Measurements from ENCODE around the gene SUGP1.

Gene SUGP1

DNA sequence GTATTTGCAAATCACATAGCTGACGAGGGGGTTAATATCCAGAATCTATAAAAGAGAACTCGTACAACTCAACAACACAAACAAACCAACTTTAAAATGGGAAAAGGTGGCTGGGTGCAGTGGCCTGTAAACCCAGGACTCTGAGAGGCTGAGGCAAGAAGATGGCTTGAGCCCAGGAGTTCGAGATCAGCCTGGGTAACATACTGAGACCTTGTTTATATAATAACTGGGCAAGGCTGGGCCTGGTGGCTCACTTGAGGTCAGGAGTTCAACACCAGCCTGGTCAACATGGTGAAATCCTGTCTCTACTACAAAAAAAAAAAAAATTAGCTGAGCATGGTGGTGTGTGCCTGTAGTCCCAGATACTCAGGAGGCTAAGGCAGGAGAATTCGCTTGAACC is 25.4 kb downstream of the SUGP1 start:
- DNase-seq = no peak

DNA sequence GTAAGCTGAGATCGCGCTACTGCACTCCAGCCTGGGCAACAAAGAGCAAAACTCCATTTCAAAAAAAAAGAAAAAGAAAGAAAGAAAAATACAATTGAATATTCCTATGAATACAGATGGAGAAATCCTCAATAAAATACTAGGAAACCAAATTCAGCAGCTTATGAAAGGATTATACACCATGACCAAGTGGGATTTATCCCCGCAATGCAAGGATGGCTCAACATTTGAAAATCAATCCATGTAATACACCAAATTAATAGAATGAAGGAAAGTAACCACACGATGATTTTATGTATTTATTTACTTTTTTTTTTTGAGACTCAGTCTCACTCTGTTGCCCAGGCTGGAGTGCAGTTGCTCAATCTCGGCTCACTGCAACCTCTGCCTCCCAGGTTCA is 27.7 kb downstream of the SUGP1 start:
- no peak for DNase-seq

DNA sequence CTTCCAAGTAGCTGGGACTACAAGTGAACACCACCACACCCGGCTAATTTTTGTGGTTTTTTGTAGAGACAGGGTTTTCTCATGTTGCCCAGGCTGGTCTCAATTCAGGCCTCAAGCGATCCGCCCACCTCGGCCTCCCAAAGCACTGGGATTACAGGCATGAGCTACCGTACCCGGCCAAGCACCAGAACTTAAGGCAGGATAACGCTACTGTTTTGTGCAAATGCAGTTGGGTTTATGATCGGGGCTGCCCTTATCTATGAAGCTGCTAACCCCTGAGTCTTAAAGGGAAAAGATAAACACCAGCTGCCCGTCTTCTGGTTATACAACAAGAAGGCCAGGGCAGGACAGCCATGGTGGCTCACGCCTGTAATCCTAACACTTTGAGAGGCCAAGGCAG is 34.6 kb downstream of the SUGP1 start:
- DNase-seq = no peak

DNA sequence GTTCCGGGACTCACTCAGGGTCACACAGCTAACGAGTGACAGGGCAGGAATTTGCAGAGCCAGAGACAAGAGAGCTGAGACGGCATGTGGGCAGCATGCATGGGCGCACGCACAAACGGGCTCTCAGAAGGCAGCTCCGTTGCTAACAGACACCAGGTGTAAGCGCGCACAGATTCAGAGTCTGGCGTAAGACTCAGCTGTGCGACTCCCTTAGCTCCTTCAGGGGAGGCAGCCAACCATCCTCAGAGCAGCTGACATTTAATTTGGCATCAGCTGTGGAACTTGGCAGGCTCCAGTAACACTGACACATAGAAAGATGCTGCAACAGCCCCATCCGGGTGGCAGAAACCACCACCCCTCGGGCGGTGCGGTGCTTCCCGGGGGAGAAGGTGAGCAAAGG is 39.7 kb downstream of the SUGP1 start:
- DNase-seq = no peak

DNA sequence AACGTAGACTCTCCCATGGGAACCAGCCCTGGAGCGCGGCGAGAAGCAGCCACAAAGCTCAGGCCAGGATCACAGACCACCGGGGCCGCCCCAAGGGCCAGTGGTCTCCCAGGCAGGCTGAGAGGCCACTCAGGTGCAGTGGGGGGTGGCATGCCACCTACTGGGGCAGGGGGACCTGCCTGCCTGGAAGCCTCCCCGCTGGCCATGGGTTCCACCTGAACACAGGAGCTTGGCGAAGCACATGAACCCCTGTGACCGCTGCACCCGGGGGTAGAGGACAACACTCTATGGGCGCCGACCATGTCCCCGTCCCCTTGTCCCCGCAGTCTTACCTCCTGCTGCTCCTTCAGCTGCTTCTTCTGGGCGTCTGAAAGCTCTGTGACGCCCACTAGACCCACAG is 40.5 kb downstream of the SUGP1 start:
- no peak for DNase-seq

GRCh38 chr19:19279062-19279612 is 41.2 kb downstream of the SUGP1 start:
- DNase-seq = no peak

DNA sequence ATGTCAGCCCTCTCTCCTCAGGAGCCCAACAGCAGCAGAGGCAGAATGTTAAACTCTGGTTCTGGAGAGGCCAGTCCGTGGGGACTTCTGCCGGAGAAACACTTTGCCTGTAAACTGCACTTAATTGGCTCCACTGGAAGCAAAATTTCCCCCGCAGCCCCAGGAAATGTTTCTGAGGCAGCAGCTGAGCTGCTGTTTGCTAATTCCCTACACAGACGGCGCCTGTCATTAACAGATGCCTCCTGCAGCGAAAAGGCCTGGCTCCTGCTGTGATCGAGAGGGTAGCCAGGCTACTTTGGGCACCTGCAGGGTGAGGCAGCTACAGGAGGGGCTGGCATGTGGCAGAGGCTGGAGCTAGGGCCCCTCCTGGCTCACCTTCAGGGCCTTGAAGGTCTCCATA is 42.0 kb downstream of the SUGP1 start:
- no peak for DNase-seq

- no peak for DNase-seq
Measured at GRCh38 chr19:19276851-19277250, 43.5 kb downstream of the SUGP1 start.

DNA sequence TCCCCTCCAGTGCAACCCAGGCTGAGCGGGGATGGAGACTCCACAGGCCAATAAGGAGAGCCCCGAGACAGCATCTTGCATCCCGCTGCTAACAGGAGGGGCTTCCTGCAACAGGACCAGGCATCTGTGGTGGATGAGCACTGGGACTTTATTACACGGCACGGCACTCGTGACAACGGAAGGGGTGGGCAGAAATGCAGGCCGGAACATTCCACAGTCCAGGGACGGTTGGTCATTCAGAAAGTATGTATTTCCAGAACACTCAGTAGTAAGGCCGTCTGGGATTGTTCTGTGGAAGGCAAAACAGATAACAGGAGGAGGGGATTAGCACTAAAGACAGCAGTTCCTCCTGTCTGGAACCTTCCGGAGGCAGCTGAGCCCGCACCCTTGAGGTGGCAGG is 43.9 kb downstream of the SUGP1 start:
- DNase-seq = no peak

DNA sequence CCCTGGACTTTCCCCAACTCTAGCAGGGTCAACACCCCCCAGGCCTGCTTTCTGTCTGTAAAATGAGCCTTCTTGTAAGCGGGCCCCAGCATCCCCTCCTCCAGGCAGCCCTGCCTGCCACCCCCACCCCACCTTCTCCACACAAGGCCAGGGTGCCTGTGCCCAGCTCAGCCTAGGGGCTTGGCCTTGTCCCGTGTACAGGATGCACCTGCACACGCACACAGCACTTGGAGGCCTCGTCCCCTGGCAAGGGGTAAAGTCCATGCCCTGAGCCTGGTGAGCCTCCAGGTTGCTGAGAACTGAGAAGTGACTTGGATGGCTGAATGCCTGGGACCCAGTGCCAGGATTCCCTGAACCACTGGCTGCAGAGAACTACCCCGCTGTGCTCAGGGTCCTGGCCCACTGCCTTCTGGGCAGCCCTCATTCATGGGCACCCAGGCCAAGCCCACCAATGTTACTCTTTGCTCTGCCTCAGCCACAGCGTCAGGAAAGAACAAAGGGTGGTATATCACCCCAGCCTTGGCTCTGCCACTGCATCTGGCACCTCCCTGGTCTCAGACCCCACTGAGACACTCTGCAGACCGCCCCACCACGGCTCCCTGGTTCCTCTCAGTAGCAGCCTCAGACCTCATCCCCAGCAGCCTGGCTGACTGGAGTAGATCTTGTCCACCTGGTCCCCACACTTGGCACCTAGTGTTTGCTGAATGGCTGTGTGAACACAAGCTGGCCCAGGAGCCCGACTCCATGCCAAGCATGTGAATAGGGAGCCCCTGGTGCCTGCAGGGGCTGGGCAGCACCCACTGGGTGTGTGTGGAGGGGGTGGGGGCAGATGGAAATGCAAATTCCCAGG is 45.4 kb downstream of the SUGP1 start:
- DNase-seq = no peak

DNA sequence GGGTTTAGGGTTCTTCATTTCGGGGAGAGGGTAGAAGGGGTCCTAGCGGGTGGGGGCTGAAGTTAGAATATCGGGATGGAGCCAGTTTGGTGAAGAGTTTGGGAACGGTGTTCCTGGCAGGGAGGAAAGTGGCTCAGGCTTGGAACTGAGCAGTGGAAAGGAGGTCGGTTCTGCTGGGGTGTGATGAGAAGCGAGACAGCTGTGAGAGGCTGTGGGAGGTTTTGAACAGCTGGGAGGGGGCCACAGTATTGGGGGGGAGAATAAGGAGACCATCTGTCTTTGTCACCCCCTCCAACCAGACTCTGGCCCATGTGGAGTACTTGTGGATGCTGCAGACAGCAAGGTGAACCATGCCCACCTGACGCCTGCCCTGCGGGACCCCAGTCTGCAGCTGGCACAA is 46.2 kb downstream of the SUGP1 start:
- DNase-seq = no peak

DNA sequence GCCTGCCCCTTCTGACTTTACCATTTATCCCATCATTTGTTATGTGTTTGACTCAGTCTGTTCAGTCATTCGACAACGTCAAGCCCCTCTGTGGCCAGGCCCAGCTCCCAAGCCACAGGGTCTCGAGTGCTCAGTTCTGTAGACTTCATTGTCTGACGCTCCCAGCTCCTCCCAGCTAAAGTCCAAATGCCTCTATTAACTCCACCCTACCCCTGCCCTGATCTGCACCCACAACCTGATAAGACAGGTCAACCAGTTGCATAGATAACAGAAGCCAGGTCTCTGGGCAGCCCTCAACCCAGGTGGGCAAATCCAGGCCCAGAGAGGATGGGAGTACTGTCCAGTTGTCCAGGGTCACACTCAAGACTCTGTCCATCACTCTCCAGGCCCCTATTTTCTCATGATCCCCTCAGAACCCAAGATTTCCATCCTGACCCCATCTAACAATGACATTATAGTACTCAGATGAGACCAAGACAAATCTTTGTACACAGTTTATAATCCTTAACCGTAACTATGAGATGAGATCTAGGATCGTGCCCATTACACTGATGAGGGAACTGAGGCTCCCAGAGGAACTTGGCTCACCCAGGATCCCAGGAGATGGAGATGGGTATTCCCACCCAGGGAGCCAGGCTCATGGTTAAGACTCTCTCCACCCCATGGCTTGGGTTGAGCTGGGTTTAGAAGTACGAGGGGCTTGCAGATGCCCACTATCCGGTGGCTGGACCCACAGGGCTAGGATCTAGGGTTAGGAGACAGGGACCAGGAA is 48.3 kb downstream of the SUGP1 start:
- DNase-seq = no peak

- no peak for DNase-seq
Measured at GRCh38 chr19:19270749-19271571, 49.3 kb downstream of the SUGP1 start.

- no peak for DNase-seq
Measured at GRCh38 chr19:19269952-19270694, 50.2 kb downstream of the SUGP1 start.

DNA sequence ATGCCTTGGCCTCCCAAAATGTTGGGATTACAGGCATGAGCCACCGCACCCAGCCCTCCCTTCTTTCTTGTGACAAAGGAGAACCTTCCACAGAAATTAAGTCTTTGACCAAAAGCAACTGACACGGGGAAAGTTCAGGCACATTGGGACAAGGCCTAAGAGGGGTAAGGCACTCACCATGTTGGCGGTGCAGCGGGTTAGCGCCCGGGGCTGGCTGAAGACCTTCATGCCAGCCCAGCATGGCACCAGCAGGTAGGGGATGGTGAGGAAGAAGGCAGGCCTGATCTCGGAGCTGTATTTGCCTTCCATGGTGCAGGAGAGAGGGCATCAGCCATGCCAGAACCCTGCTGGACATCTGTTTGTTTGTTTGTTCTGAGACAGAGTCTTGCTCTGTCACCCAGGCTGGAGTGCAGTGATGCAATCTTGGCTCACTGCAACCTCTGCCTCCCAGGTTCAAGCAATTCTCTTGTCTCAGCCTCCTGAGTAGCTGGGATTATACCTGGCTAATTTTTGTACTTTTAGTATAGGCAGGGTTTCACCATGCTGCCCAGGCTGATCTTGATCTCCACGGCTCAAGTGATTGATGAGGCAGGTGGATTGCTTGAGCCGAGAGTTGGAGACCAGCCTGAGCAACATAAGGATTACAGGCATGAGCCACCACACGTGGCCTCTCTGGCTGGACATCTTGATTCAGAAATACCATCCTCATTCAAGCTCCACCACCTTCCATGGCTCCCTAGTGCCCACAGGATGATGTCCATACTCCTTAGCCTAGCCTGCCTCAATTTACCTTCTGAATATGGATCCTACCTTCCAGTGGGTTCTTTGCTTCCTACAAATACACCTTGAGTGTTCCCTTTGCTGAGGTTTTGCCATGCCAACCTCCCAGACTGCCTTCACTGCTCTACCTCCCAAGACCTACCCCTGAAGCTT is 51.6 kb downstream of the SUGP1 start:
- DNase-seq = no peak

DNA sequence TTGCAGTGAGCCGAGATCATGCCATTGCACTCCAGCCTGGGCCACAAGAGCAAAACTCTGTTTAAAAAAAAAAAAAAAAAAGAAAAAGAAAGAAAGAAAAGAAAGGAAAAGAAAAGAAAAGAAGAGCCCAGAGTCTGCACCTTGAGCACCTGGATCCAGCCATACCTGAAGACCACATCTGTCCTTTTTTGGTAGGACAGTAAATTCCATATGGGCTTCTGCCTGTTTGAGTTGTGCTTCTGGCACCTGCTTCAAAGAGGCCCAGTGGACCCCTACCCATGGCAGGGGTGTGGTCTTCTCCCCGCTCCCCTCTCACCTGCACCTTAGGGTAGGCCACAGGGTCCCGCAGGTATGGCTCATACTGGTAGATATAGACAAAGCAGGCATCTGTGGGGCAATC is 53.0 kb downstream of the SUGP1 start:
- DNase-seq = no peak

DNA sequence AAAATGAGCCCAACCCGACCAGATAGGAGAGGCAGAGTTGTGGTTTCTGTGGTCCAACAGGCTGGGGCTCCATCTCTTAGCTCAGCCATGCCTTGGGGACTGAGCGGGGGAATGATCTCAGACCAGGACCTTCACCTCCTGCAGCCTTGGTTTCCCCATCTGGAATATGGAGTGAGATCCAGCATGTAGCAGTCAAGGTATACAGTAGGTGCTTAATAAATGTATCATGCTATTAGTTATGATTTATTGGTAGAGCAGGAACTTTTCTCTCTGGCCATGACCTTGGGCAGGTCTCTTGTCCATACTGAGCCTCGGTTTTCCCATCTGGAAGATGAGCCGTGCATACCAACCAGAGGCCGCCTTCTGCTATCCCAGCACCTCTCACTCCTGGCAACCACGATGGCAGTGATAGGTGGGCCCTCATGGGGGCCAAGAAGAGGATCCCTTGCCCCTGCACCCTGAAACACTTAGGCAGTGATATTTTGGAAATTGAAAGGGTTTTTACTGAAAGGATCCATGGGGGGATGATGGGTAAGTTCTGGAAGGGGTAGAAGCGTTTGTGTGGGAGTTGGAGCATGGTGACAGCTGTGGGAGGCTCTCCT is 56.3 kb downstream of the SUGP1 start:
- DNase-seq = no peak

- no peak for DNase-seq
Measured at GRCh38 chr19:19262190-19263057, 57.9 kb downstream of the SUGP1 start.

DNA sequence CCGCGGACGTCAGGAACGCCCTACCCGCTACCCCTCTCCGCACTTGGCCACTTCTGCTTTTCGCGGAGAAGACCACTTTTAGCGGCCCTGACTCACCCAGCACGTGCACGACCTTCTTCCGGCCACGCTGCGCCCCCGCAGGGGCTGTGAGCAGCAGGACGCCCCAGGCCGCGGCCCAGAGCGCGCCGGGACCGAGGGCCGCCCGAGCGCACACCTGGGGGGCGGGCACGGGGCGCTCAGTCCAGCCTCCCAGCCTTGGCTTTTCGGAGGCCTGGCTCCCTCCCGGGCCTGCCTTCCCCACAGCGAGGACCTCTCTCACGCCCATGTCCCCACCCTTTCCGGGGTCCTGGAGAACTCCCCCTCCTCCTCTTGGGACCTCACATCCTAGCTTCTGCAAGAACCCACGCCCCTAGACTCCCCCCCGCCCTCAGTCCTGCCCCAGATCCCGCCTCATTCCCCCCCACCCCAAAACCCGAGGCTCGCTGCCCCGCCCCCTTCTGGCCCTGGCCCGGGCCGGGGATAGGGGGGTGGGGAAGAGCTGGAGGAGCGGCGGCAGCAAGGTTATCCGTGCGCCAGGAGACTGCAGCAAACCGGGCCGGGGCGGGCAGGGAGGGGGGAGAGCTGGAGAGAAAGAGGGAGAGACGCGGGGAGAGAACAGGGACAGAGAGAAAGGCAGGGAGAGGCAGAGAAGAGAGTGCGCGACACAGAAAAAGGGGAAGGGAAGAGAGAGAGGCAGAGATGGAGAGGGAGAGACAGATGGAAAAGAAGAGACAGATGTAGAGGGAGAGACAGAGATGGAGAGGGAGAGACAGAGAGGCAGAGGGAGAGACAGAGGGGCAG is 58.7 kb downstream of the SUGP1 start:
- no peak for DNase-seq

All from activated CD8-positive, alpha-beta memory T cell treated with anti-CD3 and anti-CD28 coated beads, Interleukin-2, amount 50 U/mL, for 4 hours (primary cell).